AG09319 (cell line): ENCODE results near the gene ARHGAP36.

Source experiments
- DNase-seq: peaks from one replicate; pipeline ENCODE4 v3.0.0-alpha.2; 2010; ENCODE audit warnings: low read depth; ENCODE audit errors: extremely low read depth
- TF ChIP-seq, protein P1 (sequence below): IDR thresholded peaks from 2 replicates; pipeline ENCODE4 v1.5.1; 2011; ENCODE audit warnings: low read depth, mild to moderate bottlenecking, inconsistent platforms, low read length, moderate library complexity

The ARHGAP36 gene

GRCh38 chrX:131068945-131069719 is 11.0 kb downstream of the ARHGAP36 start:
- DNase-seq = no peak
- TF ChIP-seq, protein P1, sequence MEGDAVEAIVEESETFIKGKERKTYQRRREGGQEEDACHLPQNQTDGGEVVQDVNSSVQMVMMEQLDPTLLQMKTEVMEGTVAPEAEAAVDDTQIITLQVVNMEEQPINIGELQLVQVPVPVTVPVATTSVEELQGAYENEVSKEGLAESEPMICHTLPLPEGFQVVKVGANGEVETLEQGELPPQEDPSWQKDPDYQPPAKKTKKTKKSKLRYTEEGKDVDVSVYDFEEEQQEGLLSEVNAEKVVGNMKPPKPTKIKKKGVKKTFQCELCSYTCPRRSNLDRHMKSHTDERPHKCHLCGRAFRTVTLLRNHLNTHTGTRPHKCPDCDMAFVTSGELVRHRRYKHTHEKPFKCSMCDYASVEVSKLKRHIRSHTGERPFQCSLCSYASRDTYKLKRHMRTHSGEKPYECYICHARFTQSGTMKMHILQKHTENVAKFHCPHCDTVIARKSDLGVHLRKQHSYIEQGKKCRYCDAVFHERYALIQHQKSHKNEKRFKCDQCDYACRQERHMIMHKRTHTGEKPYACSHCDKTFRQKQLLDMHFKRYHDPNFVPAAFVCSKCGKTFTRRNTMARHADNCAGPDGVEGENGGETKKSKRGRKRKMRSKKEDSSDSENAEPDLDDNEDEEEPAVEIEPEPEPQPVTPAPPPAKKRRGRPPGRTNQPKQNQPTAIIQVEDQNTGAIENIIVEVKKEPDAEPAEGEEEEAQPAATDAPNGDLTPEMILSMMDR = peak; percentile 18

GRCh38 chrX:131072871-131073571 is 14.9 kb downstream of the ARHGAP36 start:
- no peak for DNase-seq
- TF ChIP-seq, protein P1 = no peak

DNA sequence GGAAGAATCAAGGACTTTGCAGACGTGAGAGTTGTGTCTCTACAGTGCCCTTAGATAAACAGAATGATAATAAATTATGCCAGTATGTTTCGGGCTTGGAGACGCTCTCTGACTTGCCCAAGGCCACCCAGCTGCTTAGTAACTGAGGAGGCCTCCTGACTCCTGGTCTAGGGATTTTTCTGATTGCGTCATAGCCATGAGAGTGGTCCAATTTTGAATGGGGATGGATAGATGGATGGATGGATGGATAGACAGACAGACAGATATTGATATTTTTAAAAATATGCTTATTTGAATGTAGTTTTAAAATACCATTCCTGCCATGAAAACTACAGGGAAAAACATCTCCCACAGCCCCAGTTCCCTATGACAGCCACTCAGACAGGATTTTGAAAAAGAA is 15.5 kb downstream of the ARHGAP36 start:
- no peak for DNase-seq
- TF ChIP-seq, protein P1 = no peak

- TF ChIP-seq, protein P1 = no peak
- no peak for DNase-seq
These were observed 23.9 kb downstream of the ARHGAP36 start for GRCh38 chrX:131081772-131082740.

- DNase-seq = no peak
- TF ChIP-seq, protein P1 = no peak
These were observed 25.5 kb downstream of the ARHGAP36 start for GRCh38 chrX:131083510-131084142.

DNA sequence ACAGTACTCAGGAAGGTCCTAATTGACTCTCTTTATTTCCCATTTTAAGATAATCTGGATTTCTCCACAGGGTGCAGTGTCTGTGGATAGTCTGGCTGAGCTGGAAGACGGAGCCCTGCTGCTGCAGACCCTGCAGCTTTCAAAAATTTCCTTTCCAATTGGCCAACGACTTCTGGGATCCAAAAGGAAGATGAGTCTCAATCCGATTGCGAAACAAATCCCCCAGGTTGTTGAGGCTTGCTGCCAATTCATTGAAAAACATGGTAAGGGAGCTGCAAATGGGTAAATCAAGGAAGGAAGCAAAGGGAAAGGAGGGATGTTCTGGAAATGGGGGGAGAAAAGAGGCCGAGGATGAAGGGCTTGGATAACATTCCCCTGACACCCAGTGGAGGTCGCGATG is 26.0 kb downstream of the ARHGAP36 start:
- TF ChIP-seq, protein P1 = no peak
- DNase-seq = no peak
